T-helper 22 cell (primary cell): ENCODE measurements around the gene ABCC1.

Experiments
- DNase-seq: peaks from one replicate; pipeline ENCODE4 v3.0.0-alpha.2; 2020; ENCODE audit warnings: low read depth

ABCC1 gene

GRCh38 chr16:15993946-15994665 is 44.7 kb downstream of the ABCC1 start:
- no peak for DNase-seq

GRCh38 chr16:15996432-15997109 is 47.2 kb downstream of the ABCC1 start:
- no peak for DNase-seq

- DNase-seq = no peak
Observed at GRCh38 chr16:16000685-16001084, 51.3 kb downstream of the ABCC1 start.

- DNase-seq = no peak
Observed at GRCh38 chr16:16001596-16002255, 52.3 kb downstream of the ABCC1 start.

GRCh38 chr16:16003719-16004313 is 54.4 kb downstream of the ABCC1 start:
- DNase-seq = no peak

GRCh38 chr16:16004314-16004749 is 54.9 kb downstream of the ABCC1 start:
- DNase-seq = no peak

GRCh38 chr16:16005721-16006120 is 56.3 kb downstream of the ABCC1 start:
- DNase-seq = no peak

- no peak for DNase-seq
Observed at GRCh38 chr16:16006650-16007049, 57.2 kb downstream of the ABCC1 start.

GRCh38 chr16:16007743-16008111 is 58.3 kb downstream of the ABCC1 start:
- no peak for DNase-seq

GRCh38 chr16:16008666-16009065 is 59.2 kb downstream of the ABCC1 start:
- DNase-seq = no peak

- DNase-seq = no peak
Observed at GRCh38 chr16:16009401-16009800, 60.0 kb downstream of the ABCC1 start.

- no peak for DNase-seq
Observed at GRCh38 chr16:16010194-16010593, 60.8 kb downstream of the ABCC1 start.

- DNase-seq = no peak
Observed at GRCh38 chr16:16012144-16012543, 62.7 kb downstream of the ABCC1 start.

- no peak for DNase-seq
Observed at GRCh38 chr16:16013812-16014211, 64.4 kb downstream of the ABCC1 start.

GRCh38 chr16:16014329-16015224 is 65.2 kb downstream of the ABCC1 start:
- DNase-seq = no peak

GRCh38 chr16:16015849-16016248 is 66.4 kb downstream of the ABCC1 start:
- no peak for DNase-seq

GRCh38 chr16:16016388-16016964 is 67.1 kb downstream of the ABCC1 start:
- DNase-seq = no peak

GRCh38 chr16:16017812-16018211 is 68.4 kb downstream of the ABCC1 start:
- no peak for DNase-seq

GRCh38 chr16:16018705-16019104 is 69.3 kb downstream of the ABCC1 start:
- no peak for DNase-seq

- DNase-seq = no peak
Observed at GRCh38 chr16:16019488-16019887, 70.1 kb downstream of the ABCC1 start.

GRCh38 chr16:16020291-16020690 is 70.9 kb downstream of the ABCC1 start:
- no peak for DNase-seq
